Endodermal cell (in vitro differentiated cells): ENCODE data around the gene DNAH2. TPM values are rescaled to one million over a fixed set of nuclear protein-coding genes. Genes with fewer than 3 reads are reported as not detected.

ENCODE experiments used
- DNase-seq: peaks from one replicate; pipeline ENCODE4 v3.0.0-alpha.2; 2017
- H3K27ac ChIP-seq: 2 replicates; pipeline ENCODE4 v1.5.1; 2013; ENCODE audit warnings: mild to moderate bottlenecking, low read depth, low read length, moderate library complexity
- H3K27me3 ChIP-seq: 2 replicates; pipeline ENCODE4 v1.6.1; 2013; ENCODE audit warnings: mild to moderate bottlenecking, low read length, moderate library complexity; ENCODE audit not compliant: insufficient read depth, control insufficient read depth, poor library complexity, severe bottlenecking
- H3K36me3 ChIP-seq: 2 replicates; pipeline ENCODE4 v1.7.0; 2013; ENCODE audit warnings: mild to moderate bottlenecking, low read length, moderate library complexity; ENCODE audit not compliant: control insufficient read depth, insufficient read depth
- H3K4me1 ChIP-seq: one replicate; pipeline ENCODE4 v1.7.0; 2013; ENCODE audit warnings: low read length; ENCODE audit not compliant: control insufficient read depth, insufficient read depth
- H3K4me3 ChIP-seq: 2 replicates; pipeline ENCODE4 v1.5.1; 2013; ENCODE audit warnings: mild to moderate bottlenecking, low read length, moderate library complexity
- H3K9ac ChIP-seq: 2 replicates; pipeline ENCODE4 v1.6.1; 2013; ENCODE audit warnings: mild to moderate bottlenecking, low read length, moderate library complexity; ENCODE audit not compliant: poor library complexity, severe bottlenecking; ENCODE audit errors: extremely low read depth
- H3K9me3 ChIP-seq: 2 replicates; pipeline ENCODE4 v1.6.1; 2013; ENCODE audit warnings: mild to moderate bottlenecking, low read length, moderate library complexity; ENCODE audit not compliant: control insufficient read depth
- H3K27ac Mint-ChIP-seq: 2 replicates; pipeline ENCODE4 v1.8.0; 2020; ENCODE audit warnings: mixed read lengths
- H3K27me3 Mint-ChIP-seq: 2 replicates; pipeline ENCODE4 v1.8.0; 2021; ENCODE audit warnings: mild to moderate bottlenecking, mixed read lengths; ENCODE audit not compliant: insufficient read depth
- H3K36me3 Mint-ChIP-seq: 2 replicates; pipeline ENCODE4 v1.8.0; 2020; ENCODE audit warnings: low read depth, mixed read lengths
- H3K4me1 Mint-ChIP-seq: 2 replicates; pipeline ENCODE4 v1.8.0; 2020; ENCODE audit warnings: mixed read lengths
- H3K4me3 Mint-ChIP-seq: 2 replicates; pipeline ENCODE4 v1.8.0; 2020; ENCODE audit warnings: mild to moderate bottlenecking, moderate library complexity, mixed read lengths
- H3K9me3 Mint-ChIP-seq: 2 replicates; pipeline ENCODE4 v1.8.0; 2020; ENCODE audit warnings: mild to moderate bottlenecking, mixed read lengths
- CTCF ChIP-seq: fragments of 200-600 bp; sonication (generic); conservative IDR thresholded peaks from 2 replicates; pipeline ENCODE4 v1.5.0; 2021; ENCODE audit warnings: antibody characterized with exemption, mild to moderate bottlenecking
- WGBS, 2 experiments: methylation state at CpG; one replicate each; pipeline versions ENCODE4 v1.1.5 to v1.1.7; 2013; ENCODE audit warnings: missing lambda C conversion rate in 2 of 2, mixed read lengths in 1 of 2; ENCODE audit not compliant: insufficient coverage in 1 of 2, insufficient read length in 1 of 2; 5-methylcytosine and 5-hydroxymethylcytosine counted together
- total RNA-seq, 2 donors: library from RNA; stranded (reverse); fragmentation: NEBNext Ultra II Directional in 1 of 2; extraction: Animal tissue kit (Norgen Biotek cat#: 25700) in 1 of 2; gene quantifications; 2 replicates in 1 of 2; 3 replicates in 1 of 2; pipeline ENCODE4 v1.2.1, GENCODE V29; 2021

Gene DNAH2
- total RNA-seq, 2 donors from 2014 or later: 0.42 to 0.69 TPM

GRCh38 chr17:7705269-7706255, 12.0 kb upstream of the DNAH2 start:
- peaks cover 28% of the 10 kb centered on the region for H3K27me3 Mint-ChIP-seq
- H3K36me3 Mint-ChIP-seq: peaks cover 10% of the 10 kb centered on the region
- peak; percentile 84 for DNase-seq
- peaks cover 23% of the 10 kb centered on the region for H3K4me1 Mint-ChIP-seq
- peak overlapping the region; percentile 66 for H3K4me3 Mint-ChIP-seq
- peak overlapping the region; percentile 85 for H3K4me3 ChIP-seq
- H3K27me3 ChIP-seq: peaks cover 14% of the 10 kb centered on the region
- no peak for TF ChIP-seq CTCF
- H3K36me3 ChIP-seq: peaks cover 3% of the 10 kb centered on the region
- H3K27ac Mint-ChIP-seq: no peak overlapping the region
- H3K4me1 ChIP-seq: peaks cover 6% of the 10 kb centered on the region
- no peaks in the 10 kb centered on the region for H3K9me3 ChIP-seq
- H3K9ac ChIP-seq: peak overlapping the region; percentile 34
- WGBS, 2 experiments: 3 to 4% methylated on average over 9 to 50 of the region's 50 CpGs
- H3K9me3 Mint-ChIP-seq: no peaks in the 10 kb centered on the region
- H3K27ac ChIP-seq: peak overlapping the region; percentile 38

- H3K27me3 Mint-ChIP-seq: peaks cover 33% of the 10 kb centered on the region
- Histone ChIP-seq H3K4me3 (peak overlapping the region; percentile 85), H3K9ac (no peak overlapping the region), H3K4me1 (peaks cover 6% of the 10 kb centered on the region), H3K36me3 (peaks cover under 1% of the 10 kb centered on the region), H3K27ac (no peak overlapping the region), H3K27me3 (peaks cover 17% of the 10 kb centered on the region), H3K9me3 (no peaks in the 10 kb centered on the region)
- no peak overlapping the region for H3K27ac Mint-ChIP-seq
- H3K36me3 Mint-ChIP-seq: peaks cover 10% of the 10 kb centered on the region
- 92 to 100% methylated on average over 1 to 2 of the region's 3 CpGs for WGBS, 2 experiments
- H3K4me3 Mint-ChIP-seq: peak overlapping the region; percentile 66
- H3K4me1 Mint-ChIP-seq: peaks cover 27% of the 10 kb centered on the region
- DNase-seq: no peak
- no peak for TF ChIP-seq CTCF
- H3K9me3 Mint-ChIP-seq: no peaks in the 10 kb centered on the region
Observed at GRCh38 chr17:7706631-7707354, 10.8 kb upstream of the DNAH2 start.

- Histone ChIP-seq H3K9ac (no peak overlapping the region), H3K36me3 (no peaks in the 10 kb centered on the region), H3K9me3 (no peaks in the 10 kb centered on the region), H3K4me3 (no peak overlapping the region), H3K27ac (no peak overlapping the region), H3K4me1 (peaks cover 6% of the 10 kb centered on the region), H3K27me3 (peaks cover 22% of the 10 kb centered on the region)
- Mint-ChIP-seq H3K36me3 (peaks cover 10% of the 10 kb centered on the region), H3K27me3 (peaks cover 39% of the 10 kb centered on the region), H3K27ac (no peak overlapping the region), H3K9me3 (no peaks in the 10 kb centered on the region), H3K4me1 (peaks cover 27% of the 10 kb centered on the region), H3K4me3 (no peak overlapping the region)
- WGBS, 2 experiments: 40 to 80% methylated on average over 1 to 8 of the region's 9 CpGs
- peak; percentile 66 for DNase-seq
- no peak for TF ChIP-seq CTCF
Observed at GRCh38 chr17:7707446-7707845, 10.1 kb upstream of the DNAH2 start.
